ENCODE data around the gene CALCB. TPM values are rescaled to one million over a fixed set of nuclear protein-coding genes. Genes with fewer than 3 reads are reported as not detected.

Gene CALCB
- total and polyA plus RNA-seq, 4 donors, result 0.02 to 1.2 (median 0.39) TPM

GRCh38 chr11:15111215-15111614 lies 37.8 kb downstream of the CALCB start:
- no peaks in the 10 kb centered on the region for H3K36me3 ChIP-seq (ENCODE audit: control insufficient read depth in 4 of 4, insufficient read depth in 3 of 4, low read depth in 1 of 4, low read length in 3 of 4)
- H3K9me3 ChIP-seq (ENCODE audit: control insufficient read depth in 4 of 4, low read length in 3 of 4), result no peaks in the 10 kb centered on the region
- H3K27me3 ChIP-seq (ENCODE audit: control insufficient read depth in 4 of 4, insufficient read depth in 4 of 4, low read length in 3 of 4), result no peaks in the 10 kb centered on the region
- no peak for DNase-seq (ENCODE audit: low spot score)
- peaks cover 0 to 4% (median 1%) of the 10 kb centered on the region in 4 donors for H3K4me1 ChIP-seq (ENCODE audit: control insufficient read depth in 4 of 4, insufficient read depth in 4 of 4, low read length in 3 of 4)
- WGBS, result 96% methylated on average over 3 of the region's 3 CpGs
- H3K27ac ChIP-seq (ENCODE audit: low read depth in 1 of 2, low read length in 2 of 2), result no peak overlapping the region
- TF ChIP-seq FOXA1 (IDR thresholded peaks at IDR 0.05) (no peak), EGR1 (IDR thresholded peaks at IDR 0.05; ENCODE audit: low read depth in 2 of 2) (no peak), YY1 (IDR thresholded peaks at IDR 0.05) (no peak)
- TF ChIP-seq, protein P1, sequence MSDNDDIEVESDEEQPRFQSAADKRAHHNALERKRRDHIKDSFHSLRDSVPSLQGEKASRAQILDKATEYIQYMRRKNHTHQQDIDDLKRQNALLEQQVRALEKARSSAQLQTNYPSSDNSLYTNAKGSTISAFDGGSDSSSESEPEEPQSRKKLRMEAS (IDR thresholded peaks at IDR 0.05), result no peak
- H3K4me3 ChIP-seq (ENCODE audit: low read depth in 1 of 3, low read length in 3 of 3), result no peak overlapping the region
- no peak overlapping the region for H3K9ac ChIP-seq (ENCODE audit: low read depth in 1 of 2, low read length in 2 of 2)

DNA sequence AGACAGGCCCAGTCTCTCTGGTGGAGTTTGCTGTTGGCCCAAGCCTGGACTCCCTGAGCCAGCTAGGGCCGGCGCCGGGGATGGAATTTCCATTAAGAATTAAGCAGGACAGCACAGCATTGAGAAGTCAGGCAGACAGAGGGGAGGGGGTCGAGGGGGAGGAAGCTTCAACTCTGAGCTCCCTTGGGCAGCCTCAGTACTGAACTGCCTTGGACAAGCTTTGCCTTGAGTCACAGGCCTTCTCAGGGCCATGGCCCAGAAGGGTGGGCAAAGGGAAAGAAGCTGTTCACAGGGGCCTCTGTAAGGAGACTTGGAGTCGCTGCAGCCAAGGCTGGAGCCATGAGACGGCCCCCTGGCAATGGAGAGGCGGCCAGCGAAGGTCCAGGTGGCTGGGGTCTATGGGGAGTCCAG lies 38.7 kb downstream of the CALCB start:
- peaks cover 0 to 4% (median 1%) of the 10 kb centered on the region in 4 donors for H3K4me1 ChIP-seq (ENCODE audit: control insufficient read depth in 4 of 4, insufficient read depth in 4 of 4, low read length in 3 of 4)
- no peaks in the 10 kb centered on the region for H3K27me3 ChIP-seq (ENCODE audit: control insufficient read depth in 4 of 4, insufficient read depth in 4 of 4, low read length in 3 of 4)
- DNase-seq (ENCODE audit: low spot score), result no peak
- H3K9me3 ChIP-seq (ENCODE audit: control insufficient read depth in 4 of 4, low read length in 3 of 4), result no peaks in the 10 kb centered on the region
- 90% methylated on average over 8 of the region's 8 CpGs for WGBS
- H3K27ac ChIP-seq (ENCODE audit: low read depth in 1 of 2, low read length in 2 of 2), result no peak overlapping the region
- no peak for TF ChIP-seq JUND (IDR thresholded peaks at IDR 0.05)
- TF ChIP-seq, protein P2, sequence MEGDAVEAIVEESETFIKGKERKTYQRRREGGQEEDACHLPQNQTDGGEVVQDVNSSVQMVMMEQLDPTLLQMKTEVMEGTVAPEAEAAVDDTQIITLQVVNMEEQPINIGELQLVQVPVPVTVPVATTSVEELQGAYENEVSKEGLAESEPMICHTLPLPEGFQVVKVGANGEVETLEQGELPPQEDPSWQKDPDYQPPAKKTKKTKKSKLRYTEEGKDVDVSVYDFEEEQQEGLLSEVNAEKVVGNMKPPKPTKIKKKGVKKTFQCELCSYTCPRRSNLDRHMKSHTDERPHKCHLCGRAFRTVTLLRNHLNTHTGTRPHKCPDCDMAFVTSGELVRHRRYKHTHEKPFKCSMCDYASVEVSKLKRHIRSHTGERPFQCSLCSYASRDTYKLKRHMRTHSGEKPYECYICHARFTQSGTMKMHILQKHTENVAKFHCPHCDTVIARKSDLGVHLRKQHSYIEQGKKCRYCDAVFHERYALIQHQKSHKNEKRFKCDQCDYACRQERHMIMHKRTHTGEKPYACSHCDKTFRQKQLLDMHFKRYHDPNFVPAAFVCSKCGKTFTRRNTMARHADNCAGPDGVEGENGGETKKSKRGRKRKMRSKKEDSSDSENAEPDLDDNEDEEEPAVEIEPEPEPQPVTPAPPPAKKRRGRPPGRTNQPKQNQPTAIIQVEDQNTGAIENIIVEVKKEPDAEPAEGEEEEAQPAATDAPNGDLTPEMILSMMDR (IDR thresholded peaks at IDR 0.05; ENCODE audit: low read depth, low read length, missing input control), result no peak
- TF ChIP-seq TAF1 (conservative IDR thresholded peaks at IDR 0.05), result no peak
- no peak for TF ChIP-seq GABPA (IDR thresholded peaks at IDR 0.05 in 1 of 2, conservative IDR thresholded peaks at IDR 0.05 in 1 of 2)
- TF ChIP-seq RXRA (IDR thresholded peaks at IDR 0.05), result no peak
- H3K9ac ChIP-seq (ENCODE audit: low read depth in 1 of 2, low read length in 2 of 2), result no peak overlapping the region
- no peaks in the 10 kb centered on the region for H3K36me3 ChIP-seq (ENCODE audit: control insufficient read depth in 4 of 4, insufficient read depth in 3 of 4, low read depth in 1 of 4, low read length in 3 of 4)
- no peak overlapping the region for H3K4me3 ChIP-seq (ENCODE audit: low read depth in 1 of 3, low read length in 3 of 3)

GRCh38 chr11:15113381-15113780 lies 40.0 kb downstream of the CALCB start:
- Histone ChIP-seq H3K4me1 (ENCODE audit: control insufficient read depth in 4 of 4, insufficient read depth in 4 of 4, low read length in 3 of 4) (peaks cover 0 to 4% (median 1%) of the 10 kb centered on the region in 4 donors), H3K27me3 (ENCODE audit: control insufficient read depth in 4 of 4, insufficient read depth in 4 of 4, low read length in 3 of 4) (no peaks in the 10 kb centered on the region), H3K27ac (ENCODE audit: low read depth in 1 of 2, low read length in 2 of 2) (no peak overlapping the region), H3K9ac (ENCODE audit: low read depth in 1 of 2, low read length in 2 of 2) (no peak overlapping the region), H3K4me3 (ENCODE audit: low read depth in 1 of 3, low read length in 3 of 3) (no peak overlapping the region), H3K36me3 (ENCODE audit: control insufficient read depth in 4 of 4, insufficient read depth in 3 of 4, low read depth in 1 of 4, low read length in 3 of 4) (no peaks in the 10 kb centered on the region), H3K9me3 (ENCODE audit: control insufficient read depth in 4 of 4, low read length in 3 of 4) (no peaks in the 10 kb centered on the region)
- 89% methylated on average over 5 of the region's 5 CpGs for WGBS
- no peak for DNase-seq (ENCODE audit: low spot score)
- TF ChIP-seq YY1 (IDR thresholded peaks at IDR 0.05), result no peak
- no peak for TF ChIP-seq GABPA (IDR thresholded peaks at IDR 0.05 in 1 of 2, conservative IDR thresholded peaks at IDR 0.05 in 1 of 2)
- no peak for TF ChIP-seq FOXA1 (IDR thresholded peaks at IDR 0.05)
- TF ChIP-seq, protein P3, sequence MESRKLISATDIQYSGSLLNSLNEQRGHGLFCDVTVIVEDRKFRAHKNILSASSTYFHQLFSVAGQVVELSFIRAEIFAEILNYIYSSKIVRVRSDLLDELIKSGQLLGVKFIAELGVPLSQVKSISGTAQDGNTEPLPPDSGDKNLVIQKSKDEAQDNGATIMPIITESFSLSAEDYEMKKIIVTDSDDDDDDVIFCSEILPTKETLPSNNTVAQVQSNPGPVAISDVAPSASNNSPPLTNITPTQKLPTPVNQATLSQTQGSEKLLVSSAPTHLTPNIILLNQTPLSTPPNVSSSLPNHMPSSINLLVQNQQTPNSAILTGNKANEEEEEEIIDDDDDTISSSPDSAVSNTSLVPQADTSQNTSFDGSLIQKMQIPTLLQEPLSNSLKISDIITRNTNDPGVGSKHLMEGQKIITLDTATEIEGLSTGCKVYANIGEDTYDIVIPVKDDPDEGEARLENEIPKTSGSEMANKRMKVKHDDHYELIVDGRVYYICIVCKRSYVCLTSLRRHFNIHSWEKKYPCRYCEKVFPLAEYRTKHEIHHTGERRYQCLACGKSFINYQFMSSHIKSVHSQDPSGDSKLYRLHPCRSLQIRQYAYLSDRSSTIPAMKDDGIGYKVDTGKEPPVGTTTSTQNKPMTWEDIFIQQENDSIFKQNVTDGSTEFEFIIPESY (IDR thresholded peaks at IDR 0.05), result no peak
- no peak for TF ChIP-seq SP1 (IDR thresholded peaks at IDR 0.05)
- TF ChIP-seq, protein P2 (IDR thresholded peaks at IDR 0.05; ENCODE audit: low read depth, low read length, missing input control), result no peak
- TF ChIP-seq REST (IDR thresholded peaks at IDR 0.05), result no peak
- TF ChIP-seq HNF4A (conservative IDR thresholded peaks at IDR 0.05), result no peak
- TF ChIP-seq, protein P1 (IDR thresholded peaks at IDR 0.05), result no peak
- no peak for TF ChIP-seq FOXA2 (IDR thresholded peaks at IDR 0.05)
- no peak for TF ChIP-seq TAF1 (conservative IDR thresholded peaks at IDR 0.05)
- no peak for TF ChIP-seq JUND (IDR thresholded peaks at IDR 0.05)
- TF ChIP-seq, protein P4, sequence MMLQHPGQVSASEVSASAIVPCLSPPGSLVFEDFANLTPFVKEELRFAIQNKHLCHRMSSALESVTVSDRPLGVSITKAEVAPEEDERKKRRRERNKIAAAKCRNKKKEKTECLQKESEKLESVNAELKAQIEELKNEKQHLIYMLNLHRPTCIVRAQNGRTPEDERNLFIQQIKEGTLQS (IDR thresholded peaks at IDR 0.05), result no peak
- no peak for TF ChIP-seq HNF4G (IDR thresholded peaks at IDR 0.05)
- no peak for TF ChIP-seq EGR1 (IDR thresholded peaks at IDR 0.05; ENCODE audit: low read depth in 2 of 2)
- TF ChIP-seq NR2F2 (IDR thresholded peaks at IDR 0.05), result no peak
- no peak for TF ChIP-seq RAD21 (IDR thresholded peaks at IDR 0.05)

Measured in liver (tissue), 9 donors.